RPMI7951 (cell line): Measurements from ENCODE around the gene ZBTB4. TPM values are rescaled to one million over a fixed set of nuclear protein-coding genes. Genes with fewer than 3 reads are reported as not detected.

Experiments
- DNase-seq: peaks from one replicate; pipeline ENCODE4 v3.0.0-alpha.2; 2012; ENCODE audit warnings: low read depth
- total RNA-seq: library from RNA; depleted of rRNA; stranded (reverse); fragments of >200 nt; shearing (Covaris generic); gene quantifications from 2 replicates; pipeline ENCODE4 v1.2.3, GENCODE V29; 2014; rRNA removed

ZBTB4 gene
- total RNA-seq, 1 experiment from 2014 or later = 14.8 TPM

DNA sequence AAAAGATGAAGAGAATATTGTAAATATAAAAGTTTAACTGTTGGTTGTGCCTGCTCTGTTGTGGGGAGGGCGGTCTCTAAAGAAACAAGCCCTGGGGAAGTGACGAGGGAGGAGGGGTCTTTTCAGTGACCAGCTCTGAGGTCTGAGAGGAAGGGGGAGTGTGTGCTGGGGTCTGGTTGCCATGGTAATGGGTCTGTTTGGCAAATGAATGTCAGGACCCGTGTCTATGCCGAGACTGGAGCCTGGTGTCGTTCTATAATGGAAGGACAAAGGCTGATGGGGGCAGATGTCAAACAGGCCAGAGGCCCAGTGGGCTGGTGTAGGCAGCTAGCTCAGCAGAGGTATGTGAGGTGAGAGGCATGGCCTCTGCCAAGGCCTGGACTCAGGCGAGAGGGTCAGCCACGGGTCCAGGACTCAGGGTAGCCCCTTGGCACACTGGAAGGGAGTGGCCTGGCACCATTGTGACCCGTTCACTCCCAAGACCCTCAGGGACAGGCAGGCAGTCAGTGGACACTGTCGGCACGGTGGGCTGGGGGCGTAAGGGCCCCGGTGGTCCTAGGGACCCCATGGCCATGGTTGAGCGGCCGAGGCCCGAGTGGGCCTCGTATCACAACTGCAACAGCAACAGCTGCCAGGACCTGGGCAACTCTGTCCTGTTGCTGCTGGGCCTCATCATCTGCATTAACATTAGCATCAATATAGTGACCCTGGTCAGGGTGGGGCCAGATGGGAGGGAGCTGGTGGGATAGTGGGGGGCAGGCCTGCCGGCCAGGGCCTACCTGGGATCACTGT, 59.4 kb downstream of the ZBTB4 start, which contains the start of gene SPEM1:
TSS of gene SPEM1 (plus strand) at position 506 of the 792 bp plus-strand sequence. CDS start at position 567, 61 bp downstream.
- DNase-seq = no peak

GRCh38 chr17:7418472-7419152, 60.8 kb downstream of the ZBTB4 start:
- no peak for DNase-seq

GRCh38 chr17:7417056-7417655, 62.3 kb downstream of the ZBTB4 start:
- DNase-seq = no peak

DNA sequence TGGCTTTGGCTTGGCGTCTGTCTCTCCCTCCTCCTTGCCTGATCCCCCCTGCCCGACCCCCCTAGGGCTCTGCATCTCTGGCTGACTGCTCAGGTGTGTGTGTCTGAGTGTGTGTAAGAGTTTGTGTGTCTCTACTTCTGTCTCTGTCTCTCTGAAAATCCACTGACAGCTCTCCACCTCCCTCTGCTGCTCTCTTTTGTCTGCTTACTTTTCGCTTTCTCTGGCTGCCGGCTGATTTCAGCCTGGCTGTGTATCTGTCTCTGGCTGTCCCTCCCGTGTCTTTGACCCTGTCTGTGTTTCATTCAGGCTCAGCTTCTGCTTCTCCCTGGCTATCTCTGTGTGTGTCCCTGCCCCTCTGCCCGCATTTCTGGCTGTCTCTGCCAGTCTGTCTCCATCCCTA, 63.1 kb downstream of the ZBTB4 start:
- no peak for DNase-seq

- DNase-seq = no peak
Observed at GRCh38 chr17:7415784-7416183, 63.6 kb downstream of the ZBTB4 start.

DNA sequence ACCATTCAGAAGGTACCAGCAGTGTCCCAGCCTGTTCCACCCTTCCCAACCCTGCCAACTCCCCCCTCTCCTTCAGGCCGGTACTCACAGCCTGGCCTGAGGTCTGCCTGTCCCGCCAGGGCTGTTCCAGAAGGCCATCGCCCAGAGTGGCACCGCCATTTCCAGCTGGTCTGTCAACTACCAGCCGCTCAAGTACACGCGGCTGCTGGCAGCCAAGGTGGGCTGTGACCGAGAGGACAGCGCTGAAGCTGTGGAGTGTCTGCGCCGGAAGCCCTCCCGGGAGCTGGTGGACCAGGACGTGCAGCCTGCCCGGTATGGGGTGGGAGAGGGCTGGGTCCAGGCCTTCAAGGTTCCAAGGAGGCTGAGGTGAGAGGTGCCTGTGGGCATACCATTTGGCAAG, 64.6 kb downstream of the ZBTB4 start:
- DNase-seq = no peak

- DNase-seq = peak; percentile 90
Observed at GRCh38 chr17:7413346-7413985, 66.0 kb downstream of the ZBTB4 start.

- no peak for DNase-seq
Observed at GRCh38 chr17:7411427-7411750, 68.0 kb downstream of the ZBTB4 start.

DNA sequence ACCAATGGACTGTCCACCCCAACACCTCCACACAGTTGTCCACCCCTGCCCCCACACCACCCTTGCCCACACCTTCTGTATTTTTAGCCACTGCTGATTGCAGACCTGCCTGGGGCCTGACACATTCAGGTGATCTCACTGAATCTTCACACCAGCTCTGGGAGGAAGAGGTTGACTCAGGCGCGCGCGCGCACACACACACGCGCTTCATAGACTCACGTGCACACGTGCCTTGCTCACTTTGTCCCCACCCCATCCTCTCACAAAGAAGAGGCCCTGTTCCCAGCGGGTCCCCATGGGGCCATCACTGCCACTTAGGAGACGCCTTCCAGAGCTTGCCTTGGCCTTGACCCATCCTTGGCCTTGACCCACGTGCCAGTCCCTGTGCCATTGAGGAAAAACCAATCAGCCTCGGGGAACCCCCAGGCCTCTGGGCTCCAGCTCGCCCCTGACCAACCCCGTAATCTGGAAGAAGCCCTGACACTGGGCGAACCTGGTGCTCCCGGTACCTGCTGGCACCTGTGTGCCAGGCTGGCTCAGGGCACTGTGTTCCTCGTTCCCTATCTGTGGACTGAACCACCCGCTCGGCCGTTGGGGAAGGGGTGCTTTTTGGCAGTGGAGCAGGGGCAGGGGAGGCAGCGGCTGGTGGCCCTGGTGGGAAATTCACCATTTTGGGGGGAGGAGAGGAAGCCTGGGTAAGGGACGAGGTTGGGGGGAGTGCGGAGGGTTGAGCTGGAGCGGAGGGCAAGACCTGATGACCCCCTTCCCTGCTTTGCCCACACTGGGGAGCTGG, 68.6 kb downstream of the ZBTB4 start:
- no peak for DNase-seq

GRCh38 chr17:7409716-7410115, 69.7 kb downstream of the ZBTB4 start:
- no peak for DNase-seq

Other genes starting within 250 kb of the ZBTB4 start
- 24.6 and 25.0 TPM in 2 replicates for gene DVL2, start 245.1 kb downstream of the ZBTB4 start, total RNA-seq
- 24.7 and 40.3 TPM in 2 replicates for gene PHF23, start 240.2 kb downstream of the ZBTB4 start, total RNA-seq
- 451 and 468 TPM in 2 replicates for gene GABARAP, start 237.2 kb downstream of the ZBTB4 start, total RNA-seq
- gene CTDNEP1, start 227.9 kb downstream of the ZBTB4 start, total RNA-seq = 37.4 and 38.0 TPM in 2 replicates
- 23.7 and 28.2 TPM in 2 replicates for gene ELP5, start 227.4 kb downstream of the ZBTB4 start, total RNA-seq
- 0.48 and 2.0 TPM in 2 replicates for gene CLDN7, start 217.2 kb downstream of the ZBTB4 start, total RNA-seq
- 0.20 TPM in 1 of 2 replicates, not detected in the other for gene SLC2A4, start 197.9 kb downstream of the ZBTB4 start, total RNA-seq
- 0.49 and 0.60 TPM in 2 replicates for gene YBX2, start 185.0 kb downstream of the ZBTB4 start, total RNA-seq
- gene EIF5A, start 172.0 kb downstream of the ZBTB4 start, total RNA-seq = 414 and 526 TPM in 2 replicates
- gene GPS2, start 164.3 kb downstream of the ZBTB4 start, total RNA-seq = 92.7 and 97.9 TPM in 2 replicates
- gene NEURL4, start 150.3 kb downstream of the ZBTB4 start, total RNA-seq = 3.5 and 4.8 TPM in 2 replicates
- 0.12 and 0.20 TPM in 2 replicates for gene ACAP1, start 143.1 kb downstream of the ZBTB4 start, total RNA-seq
- 3.4 and 5.1 TPM in 2 replicates for gene KCTD11, start 127.5 kb downstream of the ZBTB4 start, total RNA-seq
- not detected in 2 replicates for gene TMEM95, start 124.5 kb downstream of the ZBTB4 start, total RNA-seq
- gene TNK1, start 98.5 kb downstream of the ZBTB4 start, total RNA-seq = 0.60 and 0.78 TPM in 2 replicates
- gene PLSCR3, start 85.1 kb downstream of the ZBTB4 start, total RNA-seq = 20.8 and 23.2 TPM in 2 replicates
- 177 and 229 TPM in 2 replicates for gene TMEM256, start 75.5 kb downstream of the ZBTB4 start, total RNA-seq
- gene NLGN2, start 71.8 kb downstream of the ZBTB4 start, total RNA-seq = 3.7 and 4.2 TPM in 2 replicates
- gene SPEM1, start 59.3 kb downstream of the ZBTB4 start, total RNA-seq = 0.10 TPM in 1 of 2 replicates, not detected in the other
- gene SPEM2, start 54.0 kb downstream of the ZBTB4 start, total RNA-seq = not detected in 2 replicates
- gene SPEM3, start 50.8 kb downstream of the ZBTB4 start, total RNA-seq = not detected in 2 replicates
- 2.9 and 5.5 TPM in 2 replicates for gene TMEM102, start 44.2 kb downstream of the ZBTB4 start, total RNA-seq
- gene FGF11, start 40.1 kb downstream of the ZBTB4 start, total RNA-seq = 2.0 and 4.1 TPM in 2 replicates
- gene CHRNB1, start 34.6 kb downstream of the ZBTB4 start, total RNA-seq = 10.4 and 11.9 TPM in 2 replicates
- gene SLC35G6, start 1.8 kb upstream of the ZBTB4 start, total RNA-seq = not detected in 2 replicates
- gene POLR2A, start 4.7 kb upstream of the ZBTB4 start, total RNA-seq = 15.4 and 22.3 TPM in 2 replicates
- 8.8 and 9.2 TPM in 2 replicates for gene TNFSF12, start 69.4 kb upstream of the ZBTB4 start, total RNA-seq
- 0.10 and 0.60 TPM in 2 replicates for gene TNFSF13, start 79.1 kb upstream of the ZBTB4 start, total RNA-seq
- 53.5 and 59.0 TPM in 2 replicates for gene SENP3, start 82.3 kb upstream of the ZBTB4 start, total RNA-seq
- gene CD68, start 100.0 kb upstream of the ZBTB4 start, total RNA-seq = 35.3 and 44.1 TPM in 2 replicates
- 166 and 211 TPM in 2 replicates for gene MPDU1, start 104.2 kb upstream of the ZBTB4 start, total RNA-seq
- gene SOX15, start 110.5 kb upstream of the ZBTB4 start, total RNA-seq = not detected in 2 replicates
- 20.3 and 25.2 TPM in 2 replicates for gene FXR2, start 135.3 kb upstream of the ZBTB4 start, total RNA-seq
- gene SAT2, start 148.2 kb upstream of the ZBTB4 start, total RNA-seq = 17.4 and 31.2 TPM in 2 replicates
- not detected in 2 replicates for gene SHBG, start 150.5 kb upstream of the ZBTB4 start, total RNA-seq
- not detected in 2 replicates for gene ATP1B2, start 171.3 kb upstream of the ZBTB4 start, total RNA-seq
- gene TP53, start 207.9 kb upstream of the ZBTB4 start, total RNA-seq = 2.5 and 4.1 TPM in 2 replicates
- gene WRAP53, start 208.8 kb upstream of the ZBTB4 start, total RNA-seq = 22.5 and 25.7 TPM in 2 replicates
- gene EFNB3, start 225.6 kb upstream of the ZBTB4 start, total RNA-seq = 0.84 and 1.3 TPM in 2 replicates
- gene DNAH2, start 238.1 kb upstream of the ZBTB4 start, total RNA-seq = 1.8 and 3.2 TPM in 2 replicates